Fibroblast of lung (primary cell): ENCODE data around the gene MCTP1. TPM values are rescaled to one million over a fixed set of nuclear protein-coding genes. Genes with fewer than 3 reads are reported as not detected.

ENCODE experiments used
- DNase-seq, 2 donors: peaks; one replicate each; pipeline versions ENCODE4 v3.0.0 to v3.0.0-alpha.2; 2010; ENCODE audit warnings: low read depth in 2 of 2
- H2AFZ ChIP-seq: 2 replicates; pipeline ENCODE4 v1.5.1; 2012; ENCODE audit warnings: low read length, control low read depth, inconsistent platforms
- H3K27ac ChIP-seq: 2 replicates; pipeline ENCODE4 v1.5.1; 2011; ENCODE audit warnings: low read length, control low read depth; ENCODE audit not compliant: insufficient read depth
- H3K27me3 ChIP-seq: 2 replicates; pipeline ENCODE4 v1.5.1; 2011; ENCODE audit warnings: mild to moderate bottlenecking, low read length; ENCODE audit not compliant: control insufficient read depth, insufficient read depth
- H3K36me3 ChIP-seq: 2 replicates; pipeline ENCODE4 v1.5.1; 2011; ENCODE audit warnings: low read length; ENCODE audit not compliant: control insufficient read depth, insufficient read depth
- H3K4me1 ChIP-seq: 2 replicates; pipeline ENCODE4 v1.5.1; 2011; ENCODE audit warnings: low read length; ENCODE audit not compliant: control insufficient read depth, insufficient read depth; ENCODE audit errors: extremely low read depth
- H3K4me2 ChIP-seq: 2 replicates; pipeline ENCODE4 v1.5.1; 2011; ENCODE audit warnings: low read length, control low read depth; ENCODE audit not compliant: insufficient read depth; ENCODE audit errors: extremely low read depth
- H3K4me3 ChIP-seq, 4 experiments: fragments of 200-600 bp in 1 of 4; sonication (generic) in 1 of 4; replicated peaks in 1 of 4; 2 replicates each; pipeline ENCODE4 v1.5.1; 2011 to 2016; ENCODE audit warnings: low read length in 4 of 4, low read depth in 3 of 4, mild to moderate bottlenecking in 3 of 4, control low read depth in 2 of 4, inconsistent platforms in 1 of 4, mixed read lengths in 1 of 4; ENCODE audit not compliant: insufficient read depth in 1 of 4; ENCODE audit errors: control extremely low read depth in 1 of 4
- H3K79me2 ChIP-seq: 2 replicates; pipeline ENCODE4 v1.5.1; 2012; ENCODE audit warnings: mild to moderate bottlenecking, low read length, inconsistent platforms; ENCODE audit not compliant: control insufficient read depth, insufficient read depth
- H3K9ac ChIP-seq: 2 replicates; pipeline ENCODE4 v1.5.1; 2011; ENCODE audit warnings: mild to moderate bottlenecking, low read length, control low read depth; ENCODE audit not compliant: insufficient read depth
- H3K9me3 ChIP-seq: 2 replicates; pipeline ENCODE4 v1.5.1; 2012; ENCODE audit warnings: low read depth, low read length; ENCODE audit not compliant: control insufficient read depth, insufficient read depth
- H4K20me1 ChIP-seq: 2 replicates; pipeline ENCODE4 v1.5.1; 2011; ENCODE audit warnings: low read length; ENCODE audit not compliant: control insufficient read depth, insufficient read depth; ENCODE audit errors: extremely low read depth
- EZH2 ChIP-seq: IDR thresholded peaks from 2 replicates; pipeline ENCODE4 v1.5.1; 2012; ENCODE audit warnings: low read length, control low read depth, mild to moderate bottlenecking; ENCODE audit errors: missing control alignments
- polyA plus RNA-seq, 2 donors: library from polyadenylated mRNA; depleted of rRNA in 1 of 2; stranded (reverse) in 1 of 2; unstranded in 1 of 2; fragments of >200 nt; gene quantifications; 2 replicates each; pipeline ENCODE4 v1.2.1, GENCODE V29; 2011 to 2012; ENCODE audit warnings: missing spikeins in 1 of 2
- total RNA-seq: library from RNA; depleted of rRNA; stranded (reverse); fragments of >200 nt; gene quantifications from 2 replicates; pipeline ENCODE4 v1.2.1, GENCODE V29; 2014
- TF ChIP-seq, protein P1 (sequence below), 2 donors: IDR thresholded peaks in 1 of 2; conservative IDR thresholded peaks in 1 of 2; 1 replicate in 1 of 2; 2 replicates in 1 of 2; pipeline ENCODE4 v1.5.1; 2011 to 2012; ENCODE audit warnings: low read length in 2 of 2, control low read depth in 1 of 2, inconsistent platforms in 1 of 2, low read depth in 1 of 2, mild to moderate bottlenecking in 1 of 2

MCTP1 gene
- total and polyA plus RNA-seq, 2 donors (not counting 1 experiment from before 2014, with no cell fraction given), result 0.78 to 7.9 TPM

DNA sequence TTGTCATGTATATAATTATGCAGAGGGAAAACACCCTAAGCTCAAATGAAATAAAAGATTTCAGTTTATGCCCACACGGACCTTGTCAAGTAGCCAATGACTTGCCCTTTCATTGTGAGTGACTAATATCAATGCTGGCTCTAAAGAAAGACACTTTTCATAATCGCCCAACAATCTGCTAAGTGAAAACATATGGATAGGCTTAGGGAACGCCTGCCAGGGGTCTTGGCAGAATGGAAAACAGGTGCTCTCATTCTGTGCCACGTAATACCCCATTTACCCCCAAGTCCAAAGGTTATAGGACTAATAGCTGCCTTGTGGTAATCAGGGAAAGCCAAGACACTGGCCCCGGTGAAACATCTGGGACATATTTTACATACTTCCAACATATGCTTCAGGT lies 508.7 kb downstream of the MCTP1 start:
- no peak overlapping the region for H2AFZ ChIP-seq
- no peak overlapping the region for H3K4me2 ChIP-seq
- no peaks in the 10 kb centered on the region for H3K36me3 ChIP-seq
- H3K27me3 ChIP-seq, result no peaks in the 10 kb centered on the region
- DNase-seq, result peak; percentile 14 to 59
- no peak overlapping the region for H3K27ac ChIP-seq
- no peak overlapping the region for H3K4me3 ChIP-seq
- H3K9ac ChIP-seq, result no peak overlapping the region
- H3K79me2 ChIP-seq, result no peaks in the 10 kb centered on the region
- peaks cover 2% of the 10 kb centered on the region for H3K4me1 ChIP-seq
- no peaks in the 10 kb centered on the region for H3K9me3 ChIP-seq
- no peak for TF ChIP-seq EZH2
- TF ChIP-seq, protein P1, sequence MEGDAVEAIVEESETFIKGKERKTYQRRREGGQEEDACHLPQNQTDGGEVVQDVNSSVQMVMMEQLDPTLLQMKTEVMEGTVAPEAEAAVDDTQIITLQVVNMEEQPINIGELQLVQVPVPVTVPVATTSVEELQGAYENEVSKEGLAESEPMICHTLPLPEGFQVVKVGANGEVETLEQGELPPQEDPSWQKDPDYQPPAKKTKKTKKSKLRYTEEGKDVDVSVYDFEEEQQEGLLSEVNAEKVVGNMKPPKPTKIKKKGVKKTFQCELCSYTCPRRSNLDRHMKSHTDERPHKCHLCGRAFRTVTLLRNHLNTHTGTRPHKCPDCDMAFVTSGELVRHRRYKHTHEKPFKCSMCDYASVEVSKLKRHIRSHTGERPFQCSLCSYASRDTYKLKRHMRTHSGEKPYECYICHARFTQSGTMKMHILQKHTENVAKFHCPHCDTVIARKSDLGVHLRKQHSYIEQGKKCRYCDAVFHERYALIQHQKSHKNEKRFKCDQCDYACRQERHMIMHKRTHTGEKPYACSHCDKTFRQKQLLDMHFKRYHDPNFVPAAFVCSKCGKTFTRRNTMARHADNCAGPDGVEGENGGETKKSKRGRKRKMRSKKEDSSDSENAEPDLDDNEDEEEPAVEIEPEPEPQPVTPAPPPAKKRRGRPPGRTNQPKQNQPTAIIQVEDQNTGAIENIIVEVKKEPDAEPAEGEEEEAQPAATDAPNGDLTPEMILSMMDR (conservative IDR thresholded peaks at IDR 0.05 in 1 of 2, IDR thresholded peaks at IDR 0.05 in 1 of 2; ENCODE audit: low read depth in 1 of 2, low read length in 2 of 2), result no peak
- no peaks in the 10 kb centered on the region for H4K20me1 ChIP-seq

DNA sequence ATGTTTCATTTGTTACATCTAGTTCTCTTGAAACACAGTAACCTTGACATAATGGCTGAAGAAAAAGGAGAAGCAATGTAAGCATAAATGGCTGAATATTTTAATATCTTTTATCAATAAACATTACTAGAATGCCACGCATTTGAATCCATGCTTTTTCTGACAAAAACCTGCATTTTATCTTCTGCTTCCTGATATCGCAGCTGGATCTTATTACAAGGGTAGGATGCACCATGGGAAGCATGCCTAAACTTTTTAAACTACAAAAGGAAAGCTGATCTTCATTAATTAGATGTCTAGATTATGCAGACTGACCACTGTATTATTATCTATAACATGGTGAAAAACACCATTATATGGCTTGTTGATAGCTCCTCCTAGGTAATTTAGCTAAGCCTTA lies 509.8 kb downstream of the MCTP1 start:
- Histone ChIP-seq H3K9me3 (no peaks in the 10 kb centered on the region), H3K27ac (no peak overlapping the region), H3K79me2 (no peaks in the 10 kb centered on the region), H3K36me3 (no peaks in the 10 kb centered on the region), H3K27me3 (no peaks in the 10 kb centered on the region), H4K20me1 (no peaks in the 10 kb centered on the region), H2AFZ (no peak overlapping the region), H3K4me3 (no peak overlapping the region), H3K9ac (no peak overlapping the region), H3K4me1 (peaks cover 2% of the 10 kb centered on the region), H3K4me2 (no peak overlapping the region)
- no peak for DNase-seq
- TF ChIP-seq, protein P1 (conservative IDR thresholded peaks at IDR 0.05 in 1 of 2, IDR thresholded peaks at IDR 0.05 in 1 of 2; ENCODE audit: low read depth in 1 of 2, low read length in 2 of 2), result no peak
- TF ChIP-seq EZH2, result no peak

DNA sequence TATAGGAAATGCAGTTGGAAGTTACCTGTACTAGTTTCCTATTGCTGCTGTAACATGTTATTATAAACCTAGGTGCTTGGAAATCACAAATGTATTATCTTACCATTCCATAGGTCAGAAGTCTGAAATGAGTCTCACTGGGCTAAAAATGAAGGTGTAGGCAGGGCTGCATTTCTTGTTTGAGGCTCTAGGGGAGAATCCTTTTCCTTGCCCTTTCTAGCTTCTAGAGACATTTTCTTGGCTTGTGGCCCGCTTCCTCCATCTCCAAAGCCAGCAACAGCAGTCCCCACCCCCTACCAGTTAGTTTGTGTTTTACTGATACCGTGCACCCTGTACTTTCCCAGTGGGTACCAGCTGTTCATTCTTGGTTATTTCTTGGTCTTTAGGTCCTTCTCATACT lies 513.2 kb downstream of the MCTP1 start:
- H3K4me3 ChIP-seq, result no peak overlapping the region
- H3K4me2 ChIP-seq, result no peak overlapping the region
- H2AFZ ChIP-seq, result no peak overlapping the region
- DNase-seq, result no peak
- H4K20me1 ChIP-seq, result no peaks in the 10 kb centered on the region
- H3K9ac ChIP-seq, result no peak overlapping the region
- no peak overlapping the region for H3K27ac ChIP-seq
- no peaks in the 10 kb centered on the region for H3K9me3 ChIP-seq
- H3K36me3 ChIP-seq, result no peaks in the 10 kb centered on the region
- TF ChIP-seq EZH2, result no peak
- TF ChIP-seq, protein P1 (conservative IDR thresholded peaks at IDR 0.05 in 1 of 2, IDR thresholded peaks at IDR 0.05 in 1 of 2; ENCODE audit: low read depth in 1 of 2, low read length in 2 of 2), result no peak
- no peaks in the 10 kb centered on the region for H3K27me3 ChIP-seq
- no peaks in the 10 kb centered on the region for H3K79me2 ChIP-seq
- H3K4me1 ChIP-seq, result peaks cover 2% of the 10 kb centered on the region
